Trophoblast cell (in vitro differentiated cells and primary cell): ENCODE data around the gene GYPA.
"Not testable (repeated sequence)": the region's sequence is repeated elsewhere in the genome, so short reads cannot be mapped to it uniquely, and the experiment has no call there.

Source experiments
- DNase-seq, 2 donors: peaks; one replicate each; pipeline ENCODE4 v3.0.0-alpha.2; 2016
- H2AFZ ChIP-seq: 2 replicates; pipeline ENCODE4 v1.6.1; 2013; ENCODE audit warnings: low read length, moderate library complexity, mild to moderate bottlenecking; ENCODE audit not compliant: insufficient read depth, poor library complexity
- H2AK5ac ChIP-seq: 2 replicates; pipeline ENCODE4 v1.6.1; 2013; ENCODE audit warnings: mild to moderate bottlenecking, low read length
- H2BK120ac ChIP-seq: 2 replicates; pipeline ENCODE4 v1.6.1; 2013; ENCODE audit warnings: low read length, mild to moderate bottlenecking, moderate library complexity; ENCODE audit not compliant: insufficient read depth, poor library complexity
- H2BK12ac ChIP-seq: 2 replicates; pipeline ENCODE4 v1.6.1; 2013; ENCODE audit warnings: mild to moderate bottlenecking, low read length, moderate library complexity
- H2BK5ac ChIP-seq: 2 replicates; pipeline ENCODE4 v1.6.1; 2013; ENCODE audit warnings: low read length, low read depth, moderate library complexity, mild to moderate bottlenecking; ENCODE audit not compliant: poor library complexity
- H3K14ac ChIP-seq: 2 replicates; pipeline ENCODE4 v1.6.1; 2013; ENCODE audit warnings: mild to moderate bottlenecking, low read length
- H3K18ac ChIP-seq: 2 replicates; pipeline ENCODE4 v1.6.1; 2013; ENCODE audit warnings: mild to moderate bottlenecking, low read length
- H3K23ac ChIP-seq: 2 replicates; pipeline ENCODE4 v1.6.1; 2013; ENCODE audit warnings: low read length
- H3K27ac ChIP-seq: 2 replicates; pipeline ENCODE4 v1.5.1; 2013; ENCODE audit warnings: low read depth, mild to moderate bottlenecking, inconsistent platforms, low read length, moderate library complexity
- H3K27me3 ChIP-seq: 2 replicates; pipeline ENCODE4 v1.6.1; 2013; ENCODE audit warnings: inconsistent platforms, mild to moderate bottlenecking, low read length, moderate library complexity; ENCODE audit not compliant: insufficient read depth
- H3K36me3 ChIP-seq, 2 experiments: 1 replicate in 1 of 2; 2 replicates in 1 of 2; pipeline ENCODE4 v1.6.1; 2013; ENCODE audit warnings: low read length in 2 of 2, mild to moderate bottlenecking in 2 of 2, moderate library complexity in 1 of 2; ENCODE audit not compliant: insufficient read depth in 2 of 2, control insufficient read depth in 1 of 2
- H3K4ac ChIP-seq: 2 replicates; pipeline ENCODE4 v1.6.1; 2013; ENCODE audit warnings: low read depth, mild to moderate bottlenecking, low read length, moderate library complexity
- H3K4me1 ChIP-seq, 2 experiments: 1 replicate in 1 of 2; 2 replicates in 1 of 2; pipeline ENCODE4 v1.6.1; 2013; ENCODE audit warnings: low read length in 2 of 2, mild to moderate bottlenecking in 2 of 2, moderate library complexity in 1 of 2; ENCODE audit not compliant: insufficient read depth in 2 of 2, control insufficient read depth in 1 of 2
- H3K4me2 ChIP-seq: 2 replicates; pipeline ENCODE4 v1.6.1; 2013; ENCODE audit warnings: inconsistent platforms, mild to moderate bottlenecking, low read length, moderate library complexity
- H3K4me3 ChIP-seq: 2 replicates; pipeline ENCODE4 v1.5.1; 2013; ENCODE audit warnings: mild to moderate bottlenecking, low read depth, low read length, inconsistent platforms
- H3K79me1 ChIP-seq: one replicate; pipeline ENCODE4 v1.6.1; 2013; ENCODE audit warnings: low read length
- H3K79me2 ChIP-seq: 2 replicates; pipeline ENCODE4 v1.6.1; 2013; ENCODE audit warnings: low read length, mild to moderate bottlenecking; ENCODE audit not compliant: control insufficient read depth, insufficient read depth, poor library complexity
- H3K9ac ChIP-seq: 2 replicates; pipeline ENCODE4 v1.6.1; 2013; ENCODE audit warnings: mild to moderate bottlenecking, low read length
- H3K9me3 ChIP-seq: 2 replicates; pipeline ENCODE4 v1.6.1; 2013; ENCODE audit warnings: low read depth, mild to moderate bottlenecking, control low read depth, inconsistent platforms, low read length; ENCODE audit not compliant: insufficient read depth
- H4K12ac ChIP-seq: 2 replicates; pipeline ENCODE4 v1.6.1; 2013; ENCODE audit warnings: low read depth, mild to moderate bottlenecking, low read length, moderate library complexity
- H4K8ac ChIP-seq: 2 replicates; pipeline ENCODE4 v1.6.1; 2013; ENCODE audit warnings: low read depth, mild to moderate bottlenecking, low read length, moderate library complexity
- H4K91ac ChIP-seq: one replicate; pipeline ENCODE4 v1.6.1; 2013; ENCODE audit warnings: low read depth, mild to moderate bottlenecking, low read length, moderate library complexity
- WGBS: extraction: QIAGEN DNeasy Blood & Tissue Kit; methylation state at CpG from one replicate; pipeline ENCODE4 v1.1.7; 2013; ENCODE audit warnings: missing lambda C conversion rate; ENCODE audit not compliant: insufficient read length, insufficient coverage; ENCODE audit errors: extremely low coverage; 5-methylcytosine and 5-hydroxymethylcytosine counted together

The GYPA gene

GRCh38 chr4:144130167-144130566 is 10.4 kb downstream of the GYPA start:
- H3K27me3 ChIP-seq, H3K4me2 ChIP-seq, H4K8ac ChIP-seq, H3K14ac ChIP-seq, H3K79me2 ChIP-seq, H3K27ac ChIP-seq, H2BK5ac ChIP-seq, H3K4me1 ChIP-seq, H3K79me1 ChIP-seq, H4K12ac ChIP-seq, H3K9me3 ChIP-seq, H3K23ac ChIP-seq, H3K9ac ChIP-seq, H2BK12ac ChIP-seq, H3K4me3 ChIP-seq, H3K4ac ChIP-seq, H3K18ac ChIP-seq, DNase-seq, H4K91ac ChIP-seq, H2BK120ac ChIP-seq, H2AFZ ChIP-seq, H2AK5ac ChIP-seq, H3K36me3 ChIP-seq: not testable (repeated sequence)
- no CpG with 5 or more reads among the region's 1 CpG for WGBS

- H4K91ac ChIP-seq, H2AK5ac ChIP-seq, H3K79me1 ChIP-seq, H3K9ac ChIP-seq, H2BK120ac ChIP-seq, H3K36me3 ChIP-seq, H4K8ac ChIP-seq, H3K9me3 ChIP-seq, H2AFZ ChIP-seq, H3K27me3 ChIP-seq, H3K18ac ChIP-seq, H3K4me3 ChIP-seq, DNase-seq, H3K4me1 ChIP-seq, H3K27ac ChIP-seq, H3K4me2 ChIP-seq, H4K12ac ChIP-seq, H3K79me2 ChIP-seq, H3K14ac ChIP-seq, H3K23ac ChIP-seq, H2BK12ac ChIP-seq, H3K4ac ChIP-seq, H2BK5ac ChIP-seq: not testable (repeated sequence)
- no CpG with 5 or more reads among the region's 4 CpGs for WGBS
Observed at GRCh38 chr4:144129336-144129875, 11.1 kb downstream of the GYPA start.

- H3K27me3 ChIP-seq, H3K14ac ChIP-seq, H3K9me3 ChIP-seq, H2BK12ac ChIP-seq, H3K79me2 ChIP-seq, H3K23ac ChIP-seq, H3K36me3 ChIP-seq, H3K27ac ChIP-seq, H3K79me1 ChIP-seq, H2BK120ac ChIP-seq, DNase-seq, H3K9ac ChIP-seq, H3K4me2 ChIP-seq, H2AFZ ChIP-seq, H4K12ac ChIP-seq, H3K4me1 ChIP-seq, H3K18ac ChIP-seq, H4K91ac ChIP-seq, H3K4ac ChIP-seq, H2BK5ac ChIP-seq, H3K4me3 ChIP-seq, H4K8ac ChIP-seq, H2AK5ac ChIP-seq: not testable (repeated sequence)
- WGBS, result no CpG with 5 or more reads among the region's 5 CpGs
Observed at GRCh38 chr4:144128709-144129320, 11.7 kb downstream of the GYPA start.

GRCh38 chr4:144125109-144125508 is 15.4 kb downstream of the GYPA start:
- H3K4me3 ChIP-seq, H3K4ac ChIP-seq, H3K79me2 ChIP-seq, H3K4me1 ChIP-seq, H3K9me3 ChIP-seq, H2AFZ ChIP-seq, H2AK5ac ChIP-seq, H2BK12ac ChIP-seq, H3K23ac ChIP-seq, H3K36me3 ChIP-seq, H3K27me3 ChIP-seq, H3K27ac ChIP-seq, H3K14ac ChIP-seq, H3K79me1 ChIP-seq, H4K91ac ChIP-seq, H4K8ac ChIP-seq, DNase-seq, H2BK120ac ChIP-seq, H3K18ac ChIP-seq, H3K4me2 ChIP-seq, H2BK5ac ChIP-seq, H3K9ac ChIP-seq, H4K12ac ChIP-seq: not testable (repeated sequence)
- WGBS, result no CpG with 5 or more reads among the region's 2 CpGs
